ENCODE measurements around the gene TACR3.
"Not testable (repeated sequence)": the region's sequence is repeated elsewhere in the genome, so short reads cannot be mapped to it uniquely, and the experiment has no call there.

The TACR3 gene

DNA sequence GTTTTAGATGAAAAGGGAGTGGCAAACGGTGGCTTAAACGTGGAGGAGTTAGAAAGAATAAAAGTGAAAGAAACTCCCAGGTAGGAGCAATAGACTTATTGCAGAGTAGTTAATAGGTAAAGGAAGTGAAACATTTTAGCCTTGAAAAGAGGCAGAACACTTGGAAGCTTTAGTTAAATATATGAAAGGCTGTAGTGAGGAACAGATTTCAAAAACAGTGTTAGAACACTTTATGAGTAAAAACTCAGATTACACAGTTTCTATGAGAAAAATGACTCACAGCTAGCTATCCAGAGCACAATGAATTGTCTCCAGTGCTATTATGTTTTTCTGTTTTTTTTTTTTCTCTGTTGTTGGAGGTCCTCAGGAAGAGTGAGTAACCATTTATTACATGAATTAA is 45.8 kb downstream of the TACR3 start:
- no peak overlapping the region for H3K27ac ChIP-seq (ENCODE audit: low read depth in 2 of 2, low read length in 2 of 2)
- no peaks in the 10 kb centered on the region for H3K4me1 ChIP-seq (ENCODE audit: control insufficient read depth in 2 of 2, insufficient read depth in 2 of 2, low read length in 2 of 2)
- H3K9ac ChIP-seq (ENCODE audit: low read depth in 1 of 2, low read length in 2 of 2) = no peak overlapping the region
- no peaks in the 10 kb centered on the region for H3K9me3 ChIP-seq (ENCODE audit: control insufficient read depth in 2 of 2, low read length in 2 of 2)
- no peak overlapping the region for H3K4me3 ChIP-seq (ENCODE audit: low read length in 2 of 2)
- no peaks in the 10 kb centered on the region for H3K27me3 ChIP-seq (ENCODE audit: control insufficient read depth in 2 of 2, insufficient read depth in 2 of 2, low read length in 2 of 2)
- H3K36me3 ChIP-seq (ENCODE audit: control insufficient read depth in 2 of 2, insufficient read depth in 2 of 2, low read length in 2 of 2) = no peaks in the 10 kb centered on the region

DNA sequence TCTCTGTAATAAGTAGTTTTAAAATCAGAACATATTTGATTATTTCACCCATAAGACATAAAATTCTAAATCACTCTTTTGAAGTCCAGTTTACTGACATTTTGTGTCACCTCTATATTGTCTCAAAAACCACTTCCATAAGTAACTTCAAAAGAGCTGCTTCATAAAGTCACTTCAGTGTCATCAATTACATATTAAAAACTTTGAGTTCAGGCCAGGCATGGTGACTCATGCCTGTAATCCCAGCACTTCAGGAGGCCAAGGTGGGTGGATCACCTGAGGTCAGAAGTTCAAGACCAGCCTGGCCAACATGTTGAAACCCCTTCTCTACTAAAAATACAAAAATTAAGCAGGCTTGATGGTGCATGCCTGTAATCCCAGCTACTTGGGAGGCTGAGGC is 53.0 kb downstream of the TACR3 start:
- not testable (repeated sequence) for H3K9me3 ChIP-seq (ENCODE audit: control insufficient read depth in 2 of 2, low read length in 2 of 2); H3K27me3 ChIP-seq (ENCODE audit: control insufficient read depth in 2 of 2, insufficient read depth in 2 of 2, low read length in 2 of 2); H3K4me1 ChIP-seq (ENCODE audit: control insufficient read depth in 2 of 2, insufficient read depth in 2 of 2, low read length in 2 of 2); H3K4me3 ChIP-seq (ENCODE audit: low read length in 2 of 2); H3K9ac ChIP-seq (ENCODE audit: low read depth in 1 of 2, low read length in 2 of 2); H3K27ac ChIP-seq (ENCODE audit: low read depth in 2 of 2, low read length in 2 of 2); H3K36me3 ChIP-seq (ENCODE audit: control insufficient read depth in 2 of 2, insufficient read depth in 2 of 2, low read length in 2 of 2)

DNA sequence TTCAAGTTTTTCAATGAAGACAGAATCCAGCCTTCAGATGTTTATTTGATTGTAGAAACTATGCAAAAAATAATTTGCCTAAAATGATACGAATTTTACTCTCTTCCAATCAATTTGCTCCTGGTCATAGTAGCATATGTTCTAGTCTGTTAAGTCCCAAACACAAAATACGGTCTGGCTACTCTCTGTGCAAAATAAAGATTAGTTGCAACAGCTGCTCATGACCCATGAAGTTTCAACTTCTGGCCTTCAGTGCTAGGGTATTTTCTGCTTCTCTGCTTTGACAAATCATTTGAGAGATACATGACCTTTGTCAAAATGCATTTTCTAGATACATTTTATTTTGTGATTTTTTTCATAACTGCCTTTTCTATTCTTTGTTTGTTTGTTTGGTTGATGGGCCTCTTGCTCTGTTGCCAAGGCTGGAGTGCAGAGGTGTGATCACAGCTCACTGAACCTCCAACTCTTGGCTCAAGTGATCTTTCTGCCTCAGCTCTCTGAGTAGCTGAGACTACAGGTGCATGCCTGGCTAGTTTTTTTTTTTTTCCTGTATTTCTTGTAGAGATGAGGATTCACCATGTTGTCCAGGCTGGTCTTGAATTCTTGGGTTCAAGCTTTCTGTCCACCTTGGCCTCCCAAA is 55.2 kb downstream of the TACR3 start:
- no peaks in the 10 kb centered on the region for H3K27me3 ChIP-seq (ENCODE audit: control insufficient read depth in 2 of 2, insufficient read depth in 2 of 2, low read length in 2 of 2)

DNA sequence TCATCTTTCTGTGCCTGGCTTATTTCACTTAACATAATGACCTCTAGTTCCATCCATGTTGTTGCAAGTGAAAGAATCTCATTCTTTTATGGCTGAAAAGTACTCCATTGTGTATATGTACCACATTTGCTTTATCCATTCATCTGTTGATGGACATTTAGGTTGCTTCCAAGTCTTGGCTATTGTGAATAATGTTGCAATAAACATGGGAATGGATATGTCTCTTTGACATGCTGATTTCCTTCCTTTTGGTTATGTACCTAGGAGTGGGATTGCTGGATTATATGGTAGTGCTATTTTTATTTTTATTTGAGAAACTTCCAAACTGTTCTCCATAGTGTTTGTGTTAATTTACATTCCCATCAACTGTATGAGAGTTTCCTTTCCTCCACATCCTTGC is 71.2 kb downstream of the TACR3 start:
- H3K9me3 ChIP-seq (ENCODE audit: control insufficient read depth in 2 of 2, low read length in 2 of 2) = no peaks in the 10 kb centered on the region

More for the DNA sequence above, 55.2 kb downstream of the TACR3 start:
- Histone ChIP-seq H3K9ac (ENCODE audit: low read depth in 1 of 2, low read length in 2 of 2) (no peak overlapping the region), H3K4me3 (ENCODE audit: low read length in 2 of 2) (no peak overlapping the region), H3K36me3 (ENCODE audit: control insufficient read depth in 2 of 2, insufficient read depth in 2 of 2, low read length in 2 of 2) (no peaks in the 10 kb centered on the region), H3K9me3 (ENCODE audit: control insufficient read depth in 2 of 2, low read length in 2 of 2) (no peaks in the 10 kb centered on the region), H3K27ac (ENCODE audit: low read depth in 2 of 2, low read length in 2 of 2) (no peak overlapping the region), H3K4me1 (ENCODE audit: control insufficient read depth in 2 of 2, insufficient read depth in 2 of 2, low read length in 2 of 2) (no peaks in the 10 kb centered on the region)

DNA sequence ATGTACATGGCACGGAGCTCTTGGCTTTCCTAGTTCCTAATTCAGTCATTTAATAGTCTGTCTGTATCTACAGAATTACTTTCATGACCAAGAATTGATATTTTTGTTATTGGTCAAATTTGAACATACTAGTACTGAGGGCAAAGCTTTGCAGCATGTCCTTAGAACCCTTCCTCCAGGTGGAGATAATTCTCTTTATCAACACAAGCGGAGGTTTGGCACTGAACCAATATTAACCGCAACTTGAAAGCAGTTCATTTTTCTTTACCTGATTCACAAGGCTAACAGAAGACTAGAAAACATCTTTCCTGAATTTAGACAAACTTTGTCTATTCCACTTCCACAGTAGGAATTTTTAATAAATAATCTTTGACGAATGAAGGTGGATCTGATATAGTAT is 73.8 kb downstream of the TACR3 start:
- no peak overlapping the region for H3K9ac ChIP-seq (ENCODE audit: low read depth in 1 of 2, low read length in 2 of 2)
- no peaks in the 10 kb centered on the region for H3K36me3 ChIP-seq (ENCODE audit: control insufficient read depth in 2 of 2, insufficient read depth in 2 of 2, low read length in 2 of 2)
- no peak overlapping the region for H3K4me3 ChIP-seq (ENCODE audit: low read length in 2 of 2)
- no peak overlapping the region for H3K27ac ChIP-seq (ENCODE audit: low read depth in 2 of 2, low read length in 2 of 2)
- H3K9me3 ChIP-seq (ENCODE audit: control insufficient read depth in 2 of 2, low read length in 2 of 2) = peaks cover 0 to 3% of the 10 kb centered on the region in 2 donors
- H3K4me1 ChIP-seq (ENCODE audit: control insufficient read depth in 2 of 2, insufficient read depth in 2 of 2, low read length in 2 of 2) = no peaks in the 10 kb centered on the region
- no peaks in the 10 kb centered on the region for H3K27me3 ChIP-seq (ENCODE audit: control insufficient read depth in 2 of 2, insufficient read depth in 2 of 2, low read length in 2 of 2)

More for the DNA sequence above, 71.2 kb downstream of the TACR3 start:
- H3K27ac ChIP-seq (ENCODE audit: low read depth in 2 of 2, low read length in 2 of 2) = no peak overlapping the region
- H3K9ac ChIP-seq (ENCODE audit: low read depth in 1 of 2, low read length in 2 of 2) = no peak overlapping the region
- H3K27me3 ChIP-seq (ENCODE audit: control insufficient read depth in 2 of 2, insufficient read depth in 2 of 2, low read length in 2 of 2) = no peaks in the 10 kb centered on the region
- H3K4me3 ChIP-seq (ENCODE audit: low read length in 2 of 2) = no peak overlapping the region
- H3K4me1 ChIP-seq (ENCODE audit: control insufficient read depth in 2 of 2, insufficient read depth in 2 of 2, low read length in 2 of 2) = no peaks in the 10 kb centered on the region
- no peaks in the 10 kb centered on the region for H3K36me3 ChIP-seq (ENCODE audit: control insufficient read depth in 2 of 2, insufficient read depth in 2 of 2, low read length in 2 of 2)

DNA sequence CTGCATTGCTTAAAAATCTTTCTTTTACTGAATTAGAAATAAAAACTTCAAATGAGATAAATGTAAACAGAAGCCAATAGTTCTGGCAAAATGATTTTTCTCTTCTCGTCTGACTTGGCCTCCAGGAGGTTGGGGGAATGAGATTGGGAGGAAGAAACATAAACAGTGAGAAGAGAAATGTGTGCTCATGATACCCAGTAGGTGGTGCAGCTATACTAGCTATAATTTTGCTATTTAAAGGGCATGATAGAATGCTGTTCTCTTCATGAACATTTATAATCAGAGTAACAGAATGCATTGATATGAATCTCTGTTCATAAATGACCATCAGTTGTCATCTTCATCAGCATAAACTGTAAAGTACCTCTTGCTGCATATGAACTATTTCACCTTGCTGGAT is 85.5 kb downstream of the TACR3 start:
- H3K4me1 ChIP-seq (ENCODE audit: control insufficient read depth in 2 of 2, insufficient read depth in 2 of 2, low read length in 2 of 2) = no peaks in the 10 kb centered on the region
- no peaks in the 10 kb centered on the region for H3K9me3 ChIP-seq (ENCODE audit: control insufficient read depth in 2 of 2, low read length in 2 of 2)

DNA sequence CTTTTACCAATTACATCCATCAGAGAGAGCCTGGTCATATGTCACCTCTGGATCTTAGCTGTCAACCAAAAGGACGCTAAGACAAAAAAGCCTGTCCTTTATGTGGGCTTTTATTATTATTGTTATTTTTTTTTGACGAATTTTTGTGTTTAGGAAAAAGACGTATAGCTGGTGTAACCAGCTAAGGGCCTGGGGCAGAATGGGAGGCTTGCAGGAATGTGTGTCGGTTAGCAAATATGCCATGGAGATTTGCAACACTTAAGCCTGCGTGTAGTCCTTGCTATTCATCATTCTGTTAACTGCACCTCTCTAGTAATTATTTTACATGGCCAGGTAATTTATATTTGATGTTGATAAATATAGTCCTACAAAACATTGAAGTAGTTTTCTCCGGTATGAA is 93.5 kb downstream of the TACR3 start:
- no peak overlapping the region for H3K9ac ChIP-seq (ENCODE audit: low read depth in 1 of 2, low read length in 2 of 2)
- no peaks in the 10 kb centered on the region for H3K36me3 ChIP-seq (ENCODE audit: control insufficient read depth in 2 of 2, insufficient read depth in 2 of 2, low read length in 2 of 2)
- no peaks in the 10 kb centered on the region for H3K27me3 ChIP-seq (ENCODE audit: control insufficient read depth in 2 of 2, insufficient read depth in 2 of 2, low read length in 2 of 2)
- H3K4me1 ChIP-seq (ENCODE audit: control insufficient read depth in 2 of 2, insufficient read depth in 2 of 2, low read length in 2 of 2) = no peaks in the 10 kb centered on the region
- H3K4me3 ChIP-seq (ENCODE audit: low read length in 2 of 2) = no peak overlapping the region
- no peaks in the 10 kb centered on the region for H3K9me3 ChIP-seq (ENCODE audit: control insufficient read depth in 2 of 2, low read length in 2 of 2)
- H3K27ac ChIP-seq (ENCODE audit: low read depth in 2 of 2, low read length in 2 of 2) = no peak overlapping the region

More for the DNA sequence above, 85.5 kb downstream of the TACR3 start:
- no peak overlapping the region for H3K9ac ChIP-seq (ENCODE audit: low read depth in 1 of 2, low read length in 2 of 2)
- H3K4me3 ChIP-seq (ENCODE audit: low read length in 2 of 2) = no peak overlapping the region
- H3K27ac ChIP-seq (ENCODE audit: low read depth in 2 of 2, low read length in 2 of 2) = no peak overlapping the region
- H3K27me3 ChIP-seq (ENCODE audit: control insufficient read depth in 2 of 2, insufficient read depth in 2 of 2, low read length in 2 of 2) = no peaks in the 10 kb centered on the region
- no peaks in the 10 kb centered on the region for H3K36me3 ChIP-seq (ENCODE audit: control insufficient read depth in 2 of 2, insufficient read depth in 2 of 2, low read length in 2 of 2)

DNA sequence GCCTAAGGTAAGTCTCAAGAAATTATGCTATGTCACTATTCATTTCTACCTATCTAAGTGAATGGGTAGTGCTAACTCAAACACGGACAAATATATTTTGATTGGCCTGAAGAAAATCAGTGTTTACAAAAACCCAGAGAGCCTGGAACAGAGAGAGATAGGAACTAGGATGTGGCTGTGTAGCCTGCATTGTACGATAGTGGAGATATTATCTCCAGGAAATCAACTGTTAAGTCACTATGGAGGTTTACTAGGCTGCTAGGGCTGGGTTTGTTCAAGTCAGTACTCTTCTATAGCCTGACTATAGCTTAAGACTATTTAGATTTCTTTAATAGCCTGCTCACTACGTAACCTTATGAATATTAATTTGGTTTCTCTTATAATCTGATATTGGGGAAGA is 127.9 kb downstream of the TACR3 start:
- no peak overlapping the region for H3K27ac ChIP-seq (ENCODE audit: low read depth in 2 of 2, low read length in 2 of 2)
- H3K36me3 ChIP-seq (ENCODE audit: control insufficient read depth in 2 of 2, insufficient read depth in 2 of 2, low read length in 2 of 2) = no peaks in the 10 kb centered on the region
- H3K4me1 ChIP-seq (ENCODE audit: control insufficient read depth in 2 of 2, insufficient read depth in 2 of 2, low read length in 2 of 2) = no peaks in the 10 kb centered on the region
- no peak overlapping the region for H3K4me3 ChIP-seq (ENCODE audit: low read length in 2 of 2)
- H3K9me3 ChIP-seq (ENCODE audit: control insufficient read depth in 2 of 2, low read length in 2 of 2) = no peaks in the 10 kb centered on the region
- H3K27me3 ChIP-seq (ENCODE audit: control insufficient read depth in 2 of 2, insufficient read depth in 2 of 2, low read length in 2 of 2) = no peaks in the 10 kb centered on the region
- H3K9ac ChIP-seq (ENCODE audit: low read depth in 1 of 2, low read length in 2 of 2) = no peak overlapping the region

DNA sequence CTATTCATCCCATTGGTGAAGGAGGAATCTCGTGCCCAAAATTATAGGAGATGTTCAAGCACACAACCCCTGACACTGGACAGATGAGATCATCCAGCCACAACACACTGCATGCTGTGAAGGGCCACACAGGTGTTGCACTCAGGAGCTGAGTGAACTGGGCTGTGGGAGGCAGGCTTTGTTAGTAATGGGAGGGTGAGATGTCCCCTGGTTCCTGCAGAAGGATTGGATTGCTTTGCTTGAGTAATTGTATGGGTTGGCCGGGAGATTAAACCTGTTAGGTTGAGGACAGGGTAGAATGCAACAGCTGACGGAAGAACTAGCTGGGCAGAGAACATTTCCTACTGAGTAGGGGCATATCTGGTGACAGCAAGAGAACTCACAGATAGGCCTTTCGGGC is 152.2 kb downstream of the TACR3 start:
- Histone ChIP-seq H3K36me3 (ENCODE audit: control insufficient read depth in 2 of 2, insufficient read depth in 2 of 2, low read length in 2 of 2) (no peaks in the 10 kb centered on the region), H3K27ac (ENCODE audit: low read depth in 2 of 2, low read length in 2 of 2) (no peak overlapping the region), H3K9me3 (ENCODE audit: control insufficient read depth in 2 of 2, low read length in 2 of 2) (no peaks in the 10 kb centered on the region), H3K4me3 (ENCODE audit: low read length in 2 of 2) (no peak overlapping the region), H3K9ac (ENCODE audit: low read depth in 1 of 2, low read length in 2 of 2) (no peak overlapping the region), H3K4me1 (ENCODE audit: control insufficient read depth in 2 of 2, insufficient read depth in 2 of 2, low read length in 2 of 2) (no peaks in the 10 kb centered on the region), H3K27me3 (ENCODE audit: control insufficient read depth in 2 of 2, insufficient read depth in 2 of 2, low read length in 2 of 2) (no peaks in the 10 kb centered on the region)

DNA sequence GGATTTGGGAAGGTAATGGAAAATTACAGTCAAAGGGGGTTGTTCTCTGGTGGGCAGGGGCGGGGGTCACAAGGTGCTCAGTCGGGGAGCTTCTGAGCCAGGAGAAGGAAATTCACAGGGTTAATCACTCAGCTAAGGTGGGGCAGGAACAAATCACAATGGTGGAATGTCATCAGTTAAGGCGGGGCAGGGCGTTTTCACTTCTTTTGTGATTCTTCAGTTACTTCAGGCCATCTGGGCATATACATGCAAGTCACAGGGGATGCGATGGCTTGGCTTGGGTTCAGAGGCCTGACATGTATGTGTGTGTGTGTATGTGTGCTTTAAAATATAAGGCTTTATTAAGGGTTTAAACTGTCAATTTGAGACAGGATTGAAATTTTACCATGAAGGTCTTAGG is 160.6 kb downstream of the TACR3 start:
- not testable (repeated sequence) for H3K4me1 ChIP-seq (ENCODE audit: control insufficient read depth in 2 of 2, insufficient read depth in 2 of 2, low read length in 2 of 2); H3K4me3 ChIP-seq (ENCODE audit: low read length in 2 of 2); H3K27ac ChIP-seq (ENCODE audit: low read depth in 2 of 2, low read length in 2 of 2); H3K9ac ChIP-seq (ENCODE audit: low read depth in 1 of 2, low read length in 2 of 2); H3K27me3 ChIP-seq (ENCODE audit: control insufficient read depth in 2 of 2, insufficient read depth in 2 of 2, low read length in 2 of 2); H3K36me3 ChIP-seq (ENCODE audit: control insufficient read depth in 2 of 2, insufficient read depth in 2 of 2, low read length in 2 of 2); H3K9me3 ChIP-seq (ENCODE audit: control insufficient read depth in 2 of 2, low read length in 2 of 2)
